Activated naive CD4-positive, alpha-beta T cell treated with anti-CD3 and anti-CD28 coated beads, Interleukin-2, amount 50 U/mL, for 16 hours (primary cell): ENCODE measurements around the gene PMM2.
"Not testable (repeated sequence)": the region's sequence is repeated elsewhere in the genome, so short reads cannot be mapped to it uniquely, and the experiment has no call there.

Source experiments
- DNase-seq: peaks from one replicate; pipeline ENCODE4 v3.0.0-alpha.2; 2020

The PMM2 gene

GRCh38 chr16:8797364-8798173 is at the start of gene PMM2, which contains the start of gene TMEM186:
Gene PMM2 (plus strand): TSS chr16:8797839. CDS start chr16:8797883, 44 bp downstream.
Gene TMEM186 (minus strand): TSS chr16:8797639. CDS start chr16:8797614, 25 bp downstream.
- peak; percentile 96 for DNase-seq

GRCh38 chr16:8748944-8749343 is 48.7 kb upstream of the PMM2 start:
- not testable (repeated sequence) for DNase-seq

GRCh38 chr16:8751481-8752311 is 45.9 kb upstream of the PMM2 start:
- no peak for DNase-seq

GRCh38 chr16:8752706-8753105 is 44.9 kb upstream of the PMM2 start:
- DNase-seq: no peak

- DNase-seq: no peak
Observed at GRCh38 chr16:8753416-8754054, 44.1 kb upstream of the PMM2 start.

GRCh38 chr16:8756755-8757154 is 40.9 kb upstream of the PMM2 start:
- DNase-seq: no peak

GRCh38 chr16:8758022-8758421 is 39.6 kb upstream of the PMM2 start:
- DNase-seq: no peak

GRCh38 chr16:8760021-8760420 is 37.6 kb upstream of the PMM2 start:
- DNase-seq: no peak

- DNase-seq: no peak
Observed at GRCh38 chr16:8761078-8761477, 36.6 kb upstream of the PMM2 start.

- DNase-seq: no peak
Observed at GRCh38 chr16:8762254-8762653, 35.4 kb upstream of the PMM2 start.

GRCh38 chr16:8763083-8763482 is 34.6 kb upstream of the PMM2 start:
- no peak for DNase-seq

GRCh38 chr16:8763899-8764298 is 33.7 kb upstream of the PMM2 start:
- DNase-seq: no peak

GRCh38 chr16:8764525-8765250 is 33.0 kb upstream of the PMM2 start:
- no peak for DNase-seq

- no peak for DNase-seq
Observed at GRCh38 chr16:8767176-8767575, 30.5 kb upstream of the PMM2 start.

GRCh38 chr16:8768283-8768682 is 29.4 kb upstream of the PMM2 start:
- DNase-seq: no peak

GRCh38 chr16:8768692-8769091 is 28.9 kb upstream of the PMM2 start:
- no peak for DNase-seq

GRCh38 chr16:8773537-8773936 is 24.1 kb upstream of the PMM2 start:
- no peak for DNase-seq

GRCh38 chr16:8774208-8774607 is 23.4 kb upstream of the PMM2 start:
- no peak for DNase-seq

GRCh38 chr16:8775359-8775758 is 22.3 kb upstream of the PMM2 start:
- DNase-seq: no peak

GRCh38 chr16:8776129-8776584 is 21.5 kb upstream of the PMM2 start:
- no peak for DNase-seq

- no peak for DNase-seq
Observed at GRCh38 chr16:8777217-8777616, 20.4 kb upstream of the PMM2 start.

- no peak for DNase-seq
Observed at GRCh38 chr16:8781797-8782196, 15.8 kb upstream of the PMM2 start.

- DNase-seq: no peak
Observed at GRCh38 chr16:8782673-8783072, 15.0 kb upstream of the PMM2 start.
